ENCODE results near the gene RELB. TPM values are rescaled to one million over a fixed set of nuclear protein-coding genes. Genes with fewer than 3 reads are reported as not detected.

Gene RELB
- total and polyA plus RNA-seq, 9 of the 15 experiments (the other 6 are each of a cell fraction or from before 2014, with no cell fraction given), result 0.15 to 1.1 (median 0.28) TPM; not detected in 2

DNA sequence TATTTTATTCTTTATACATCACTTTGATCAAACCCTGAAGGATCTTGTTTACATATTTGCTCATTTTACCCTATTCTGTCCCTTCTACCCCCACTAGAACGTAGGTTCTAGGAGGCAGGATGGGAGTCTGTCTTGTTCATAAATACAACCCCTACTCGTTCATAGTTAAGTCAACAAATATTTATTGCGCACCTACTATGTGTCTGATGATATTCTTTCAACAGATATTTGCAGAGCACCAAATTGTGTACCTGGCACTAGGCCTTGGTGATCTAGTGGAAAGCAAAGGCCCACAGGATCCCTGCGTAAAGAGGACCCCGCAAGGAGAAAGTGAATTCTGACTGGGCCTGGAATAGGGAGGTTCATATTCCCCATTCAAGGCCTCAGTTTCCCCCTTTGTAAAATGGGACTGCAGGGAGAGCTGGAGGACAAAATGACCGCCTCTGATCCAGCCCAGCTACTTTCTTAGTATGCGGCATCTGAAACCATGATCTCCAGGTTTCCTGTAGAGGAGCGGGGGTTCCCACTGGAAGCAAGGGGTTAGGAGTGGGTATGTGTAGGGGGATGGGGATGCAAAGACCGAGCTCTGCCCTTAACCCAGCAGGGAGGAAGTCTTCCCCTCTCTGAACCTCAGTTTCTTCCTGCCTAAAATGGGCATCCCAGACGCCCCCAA is 77.3 kb downstream of the RELB start:
- peaks cover 3% of the 10 kb centered on the region; the same call in 1 of the 2 replicates for H4K20me1 ChIP-seq (replicated peaks; ENCODE audit: control insufficient read depth, insufficient read depth, low read length)
- peak overlapping the region; percentile 97 to 100 for H3K9ac ChIP-seq (ENCODE audit: insufficient read depth in 1 of 2, low read depth in 2 of 2, low read length in 2 of 2)
- BruUV-seq (replicated peaks), result no TSS peak
- intact Hi-C loops (cut with micrococcal nuclease) (no loop called here), in situ Hi-C loops (cut with MboI) (no loop called here)
- FAIRE-seq (no peak), DNase-seq (ENCODE audit: extremely low read depth in 1 of 4, low spot score in 3 of 4) (no peak), ATAC-seq (no peak; the same call in 2 of the 3 replicates)
- H3K4me3 ChIP-seq, result peak overlapping the region; percentile 92
- H3K79me2 ChIP-seq (ENCODE audit: control insufficient read depth, insufficient read depth, low read length), result peaks cover 72% of the 10 kb centered on the region
- CTCF ChIA-PET (ENCODE audit: low intra/inter-chr PET ratio), result no interaction called here
- H3K36me3 ChIP-seq (ENCODE audit: control insufficient read depth, insufficient read depth, low read length), result peaks cover 35% of the 10 kb centered on the region; the same call in 2 of the 3 replicates
- peak overlapping the region; percentile 89 for H3K4me2 ChIP-seq (ENCODE audit: insufficient read depth, low read length)
- 26% methylated on average over 10 of the region's 10 CpGs for WGBS (ENCODE audit: insufficient coverage, low coverage, missing lambda C conversion rate)
- peak overlapping the region; percentile 95 for H2AFZ ChIP-seq (ENCODE audit: low read depth, low read length)
- H3K27ac ChIP-seq (ENCODE audit: extremely low read depth, low read depth, low read length), result peak overlapping the region; percentile 90
- H3K9me1 ChIP-seq (ENCODE audit: control insufficient read depth, insufficient read depth, low read length), result no peaks in the 10 kb centered on the region
- H3K9me3 ChIP-seq (replicated peaks; ENCODE audit: control insufficient read depth, insufficient read depth, low read depth, low read length), result no peaks in the 10 kb centered on the region
- H3K27me3 ChIP-seq (ENCODE audit: control insufficient read depth in 2 of 2, insufficient read depth in 2 of 2, low read length in 2 of 2), result no peaks in the 10 kb centered on the region
- peaks cover 25 to 52% of the 10 kb centered on the region in 2 experiments for H3K4me1 ChIP-seq (replicated peaks in 1 of 2; ENCODE audit: control insufficient read depth in 2 of 2, insufficient read depth in 2 of 2, low read length in 2 of 2)
- POLR2A ChIA-PET, result interaction anchor here (0.6 to 1.4 kb wide), 4 partner anchors 19 to 425 kb away, joined by 3 to 5 read pairs (median 4); no protein-coding TSS in a partner anchor
- no peak for TF ChIP-seq ZNF507 (tag; conservative IDR thresholded peaks at IDR 0.05)
- no peak for TF ChIP-seq STAT5B (CRISPR knock-in tag; IDR thresholded peaks at IDR 0.05)
- 0 out of 2 replicates have a peak, but pooled peaks have one; percentile 8 for TF ChIP-seq HMG20B (CRISPR knock-in tag; IDR thresholded peaks at IDR 0.05)
- no peak for TF ChIP-seq ESRRB (CRISPR knock-in tag; IDR thresholded peaks at IDR 0.05; ENCODE audit: borderline replicate concordance)
- TF ChIP-seq RBM25 (IDR thresholded peaks at IDR 0.05; ENCODE audit: low read depth, low read length, severe bottlenecking), result peak; percentile 56
- no peak for TF ChIP-seq CEBPB (tag; IDR thresholded peaks at IDR 0.05)
- TF ChIP-seq, protein P1, sequence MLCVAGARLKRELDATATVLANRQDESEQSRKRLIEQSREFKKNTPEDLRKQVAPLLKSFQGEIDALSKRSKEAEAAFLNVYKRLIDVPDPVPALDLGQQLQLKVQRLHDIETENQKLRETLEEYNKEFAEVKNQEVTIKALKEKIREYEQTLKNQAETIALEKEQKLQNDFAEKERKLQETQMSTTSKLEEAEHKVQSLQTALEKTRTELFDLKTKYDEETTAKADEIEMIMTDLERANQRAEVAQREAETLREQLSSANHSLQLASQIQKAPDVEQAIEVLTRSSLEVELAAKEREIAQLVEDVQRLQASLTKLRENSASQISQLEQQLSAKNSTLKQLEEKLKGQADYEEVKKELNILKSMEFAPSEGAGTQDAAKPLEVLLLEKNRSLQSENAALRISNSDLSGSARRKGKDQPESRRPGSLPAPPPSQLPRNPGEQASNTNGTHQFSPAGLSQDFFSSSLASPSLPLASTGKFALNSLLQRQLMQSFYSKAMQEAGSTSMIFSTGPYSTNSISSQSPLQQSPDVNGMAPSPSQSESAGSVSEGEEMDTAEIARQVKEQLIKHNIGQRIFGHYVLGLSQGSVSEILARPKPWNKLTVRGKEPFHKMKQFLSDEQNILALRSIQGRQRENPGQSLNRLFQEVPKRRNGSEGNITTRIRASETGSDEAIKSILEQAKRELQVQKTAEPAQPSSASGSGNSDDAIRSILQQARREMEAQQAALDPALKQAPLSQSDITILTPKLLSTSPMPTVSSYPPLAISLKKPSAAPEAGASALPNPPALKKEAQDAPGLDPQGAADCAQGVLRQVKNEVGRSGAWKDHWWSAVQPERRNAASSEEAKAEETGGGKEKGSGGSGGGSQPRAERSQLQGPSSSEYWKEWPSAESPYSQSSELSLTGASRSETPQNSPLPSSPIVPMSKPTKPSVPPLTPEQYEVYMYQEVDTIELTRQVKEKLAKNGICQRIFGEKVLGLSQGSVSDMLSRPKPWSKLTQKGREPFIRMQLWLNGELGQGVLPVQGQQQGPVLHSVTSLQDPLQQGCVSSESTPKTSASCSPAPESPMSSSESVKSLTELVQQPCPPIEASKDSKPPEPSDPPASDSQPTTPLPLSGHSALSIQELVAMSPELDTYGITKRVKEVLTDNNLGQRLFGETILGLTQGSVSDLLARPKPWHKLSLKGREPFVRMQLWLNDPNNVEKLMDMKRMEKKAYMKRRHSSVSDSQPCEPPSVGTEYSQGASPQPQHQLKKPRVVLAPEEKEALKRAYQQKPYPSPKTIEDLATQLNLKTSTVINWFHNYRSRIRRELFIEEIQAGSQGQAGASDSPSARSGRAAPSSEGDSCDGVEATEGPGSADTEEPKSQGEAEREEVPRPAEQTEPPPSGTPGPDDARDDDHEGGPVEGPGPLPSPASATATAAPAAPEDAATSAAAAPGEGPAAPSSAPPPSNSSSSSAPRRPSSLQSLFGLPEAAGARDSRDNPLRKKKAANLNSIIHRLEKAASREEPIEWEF (CRISPR knock-in tag; IDR thresholded peaks at IDR 0.05), result no peak
- TF ChIP-seq BRD9 (IDR thresholded peaks at IDR 0.05; ENCODE audit: low read depth, partially characterized antibody), result no peak
- TF ChIP-seq PURB (CRISPR knock-in tag; IDR thresholded peaks at IDR 0.05; ENCODE audit: low read depth), result no peak
- TF ChIP-seq NBN (IDR thresholded peaks at IDR 0.05; ENCODE audit: low read depth), result no peak
- TF ChIP-seq HEY1 (CRISPR knock-in tag; IDR thresholded peaks at IDR 0.05; ENCODE audit: borderline replicate concordance), result no peak
- TF ChIP-seq ZNF253 (CRISPR knock-in tag; conservative IDR thresholded peaks at IDR 0.05), result no peak
- TF ChIP-seq, protein P2, sequence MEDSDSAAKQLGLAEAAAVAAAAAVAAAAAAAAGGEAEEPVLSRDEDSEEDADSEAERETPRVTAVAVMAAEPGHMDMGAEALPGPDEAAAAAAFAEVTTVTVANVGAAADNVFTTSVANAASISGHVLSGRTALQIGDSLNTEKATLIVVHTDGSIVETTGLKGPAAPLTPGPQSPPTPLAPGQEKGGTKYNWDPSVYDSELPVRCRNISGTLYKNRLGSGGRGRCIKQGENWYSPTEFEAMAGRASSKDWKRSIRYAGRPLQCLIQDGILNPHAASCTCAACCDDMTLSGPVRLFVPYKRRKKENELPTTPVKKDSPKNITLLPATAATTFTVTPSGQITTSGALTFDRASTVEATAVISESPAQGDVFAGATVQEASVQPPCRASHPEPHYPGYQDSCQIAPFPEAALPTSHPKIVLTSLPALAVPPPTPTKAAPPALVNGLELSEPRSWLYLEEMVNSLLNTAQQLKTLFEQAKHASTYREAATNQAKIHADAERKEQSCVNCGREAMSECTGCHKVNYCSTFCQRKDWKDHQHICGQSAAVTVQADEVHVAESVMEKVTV (CRISPR knock-in tag; IDR thresholded peaks at IDR 0.05), result no peak
- no peak for TF ChIP-seq RBBP5 (IDR thresholded peaks at IDR 0.05; ENCODE audit: borderline replicate concordance, insufficient read depth, low read length, poor library complexity, severe bottlenecking)
- no peak for TF ChIP-seq ZNF668 (CRISPR knock-in tag; IDR thresholded peaks at IDR 0.05)
- TF ChIP-seq FUS (optimal IDR thresholded peaks at IDR 0.05; ENCODE audit: low read depth, low read length), result no peak

Data from K562 (cell line).